Activated T-cell treated with anti-CD3 and anti-CD28 coated beads for 1 hour (primary cell): ENCODE results near the gene TEX51.

Experiments used
- DNase-seq: peaks from one replicate; pipeline ENCODE4 v3.0.0-alpha.2; 2020; ENCODE audit warnings: low read depth

TEX51 gene

DNA sequence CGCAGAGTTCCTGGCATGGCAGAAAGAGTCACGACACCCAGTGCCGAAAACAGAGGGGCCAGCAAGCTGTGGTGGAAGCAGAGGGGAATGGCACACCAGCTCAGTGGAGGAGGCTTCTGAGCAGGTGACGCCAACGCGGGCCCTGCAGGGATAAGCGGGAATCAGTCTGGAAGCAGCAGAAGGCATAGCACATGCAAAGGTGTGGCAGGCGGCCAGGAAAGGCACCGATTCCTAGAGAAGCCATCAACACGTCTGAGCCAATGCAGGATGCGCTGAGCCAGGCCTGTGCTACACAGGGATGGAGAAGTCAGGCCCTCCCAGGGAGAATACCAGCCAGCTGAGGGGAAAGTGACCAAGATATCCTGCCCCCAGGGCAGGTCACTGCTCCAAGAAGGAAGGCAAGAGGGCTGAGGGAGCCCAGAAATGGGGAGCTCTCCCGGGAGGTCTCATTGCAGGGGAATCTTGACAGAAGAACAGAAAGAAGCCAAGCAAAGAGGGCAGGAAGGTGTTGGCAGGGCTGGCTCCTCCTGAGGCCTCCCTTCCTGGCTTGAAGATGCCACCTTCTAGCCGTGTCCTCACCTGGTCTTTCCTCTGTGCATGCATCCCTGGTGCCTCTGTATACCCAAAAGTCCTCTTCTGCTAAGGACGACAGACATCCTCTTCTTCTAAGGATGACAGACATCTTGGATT lies 16.3 kb downstream of the TEX51 start:
- no peak for DNase-seq

DNA sequence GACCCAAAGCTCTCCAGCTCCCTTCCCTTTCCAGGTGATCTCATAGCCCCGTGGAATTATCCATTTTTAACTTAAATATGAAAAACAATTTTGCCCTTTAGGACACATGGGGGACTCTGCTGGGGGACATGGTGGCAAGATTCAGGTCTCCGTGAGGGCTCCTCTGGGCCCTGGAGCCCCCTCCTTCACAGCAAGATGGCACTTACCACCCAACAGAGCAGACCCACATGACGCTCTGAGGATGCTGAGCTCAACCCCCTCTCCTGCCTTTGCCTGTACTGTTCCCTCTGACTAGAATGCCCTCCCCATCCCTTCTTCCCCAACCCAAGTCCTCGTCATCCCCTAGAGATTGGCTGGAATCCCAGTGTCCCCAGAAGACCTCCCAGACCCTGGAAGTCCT lies 17.2 kb downstream of the TEX51 start:
- DNase-seq, result no peak

DNA sequence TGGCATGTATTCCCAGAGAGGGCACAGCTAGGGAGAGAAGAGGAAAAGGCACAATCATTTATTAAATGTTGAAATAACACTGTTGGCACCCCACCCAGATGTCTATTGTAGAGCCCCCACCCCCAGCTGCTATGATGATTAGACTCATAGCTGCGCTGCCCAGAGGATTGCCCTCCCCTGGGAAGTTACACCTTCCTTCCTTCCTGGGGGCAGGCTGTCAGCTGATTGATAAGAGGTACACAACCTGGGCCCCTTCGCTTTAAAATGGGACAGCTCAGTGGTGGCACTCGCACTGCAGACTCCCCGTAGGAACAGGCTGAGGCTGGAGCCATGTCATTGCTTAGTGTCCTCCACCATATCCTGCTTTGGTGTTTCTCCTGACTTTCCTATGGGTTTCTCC lies 18.1 kb downstream of the TEX51 start:
- DNase-seq, result no peak

DNA sequence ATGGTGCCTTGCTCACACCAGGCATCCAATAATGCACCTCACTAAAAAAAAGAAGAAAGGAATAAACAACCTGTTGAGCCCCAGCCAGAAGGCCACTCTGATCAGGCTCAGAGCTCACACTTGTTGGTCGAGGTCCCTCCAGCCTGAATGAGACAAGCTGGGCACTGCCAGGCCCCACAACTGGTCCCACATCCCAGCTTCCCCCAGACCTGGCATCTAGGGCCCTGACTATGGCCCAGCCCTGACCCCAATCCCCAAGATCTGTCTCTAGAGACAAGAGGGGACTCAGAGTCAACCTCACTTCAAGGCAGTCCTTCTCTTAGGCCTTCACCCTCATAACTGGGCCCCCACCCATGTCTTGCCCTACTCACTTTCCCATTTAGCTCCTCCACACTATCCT lies 22.4 kb downstream of the TEX51 start:
- no peak for DNase-seq

DNA sequence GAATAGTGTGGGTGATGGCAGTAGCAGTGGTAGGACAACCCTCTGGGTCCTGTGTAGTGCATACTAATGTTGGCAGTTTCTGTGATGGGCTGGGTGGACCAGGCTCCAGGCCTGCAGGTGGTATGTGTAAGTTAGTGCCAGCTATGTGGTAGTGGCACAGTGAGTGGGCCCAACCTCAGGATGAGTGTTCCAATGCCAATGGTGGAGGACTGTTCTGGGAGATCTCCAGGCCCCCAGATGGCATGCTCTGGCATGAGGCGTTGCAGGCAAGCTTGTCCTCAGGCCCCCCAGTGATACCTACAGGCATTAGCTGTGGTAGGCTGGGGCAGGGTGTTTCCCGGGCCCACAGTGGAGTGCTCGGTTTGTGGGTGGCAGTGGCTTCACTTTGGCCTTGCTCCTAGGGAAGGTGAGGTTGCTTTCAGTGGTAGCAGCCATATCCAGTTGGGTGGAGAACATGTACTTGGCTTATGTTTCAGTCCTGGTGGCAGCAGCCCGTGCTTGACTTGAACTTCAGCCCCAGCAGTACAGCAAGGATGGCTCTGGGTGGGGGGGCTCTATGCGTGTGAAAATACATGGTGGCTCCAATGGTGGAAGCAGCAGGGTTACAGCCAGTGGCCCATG lies 32.4 kb downstream of the TEX51 start:
- no peak for DNase-seq

DNA sequence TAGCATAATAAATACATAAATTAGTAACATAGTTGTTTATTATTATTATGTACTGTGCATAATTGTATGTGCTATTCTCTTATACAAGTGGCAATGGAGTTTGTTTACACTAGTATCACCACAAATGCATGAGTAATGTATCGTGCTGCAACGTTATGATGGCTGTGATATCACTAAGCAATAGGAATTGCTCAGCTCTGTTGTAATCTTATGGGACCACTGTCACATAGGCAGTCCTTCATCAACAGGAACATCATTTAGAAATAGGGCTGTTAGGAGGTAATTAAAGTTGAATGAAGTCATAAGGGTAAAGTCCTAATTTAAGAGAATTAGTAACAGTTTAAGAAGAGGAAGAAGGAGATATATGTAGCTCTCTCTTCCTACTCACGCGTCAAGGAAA lies 33.8 kb downstream of the TEX51 start:
- DNase-seq, result no peak

DNA sequence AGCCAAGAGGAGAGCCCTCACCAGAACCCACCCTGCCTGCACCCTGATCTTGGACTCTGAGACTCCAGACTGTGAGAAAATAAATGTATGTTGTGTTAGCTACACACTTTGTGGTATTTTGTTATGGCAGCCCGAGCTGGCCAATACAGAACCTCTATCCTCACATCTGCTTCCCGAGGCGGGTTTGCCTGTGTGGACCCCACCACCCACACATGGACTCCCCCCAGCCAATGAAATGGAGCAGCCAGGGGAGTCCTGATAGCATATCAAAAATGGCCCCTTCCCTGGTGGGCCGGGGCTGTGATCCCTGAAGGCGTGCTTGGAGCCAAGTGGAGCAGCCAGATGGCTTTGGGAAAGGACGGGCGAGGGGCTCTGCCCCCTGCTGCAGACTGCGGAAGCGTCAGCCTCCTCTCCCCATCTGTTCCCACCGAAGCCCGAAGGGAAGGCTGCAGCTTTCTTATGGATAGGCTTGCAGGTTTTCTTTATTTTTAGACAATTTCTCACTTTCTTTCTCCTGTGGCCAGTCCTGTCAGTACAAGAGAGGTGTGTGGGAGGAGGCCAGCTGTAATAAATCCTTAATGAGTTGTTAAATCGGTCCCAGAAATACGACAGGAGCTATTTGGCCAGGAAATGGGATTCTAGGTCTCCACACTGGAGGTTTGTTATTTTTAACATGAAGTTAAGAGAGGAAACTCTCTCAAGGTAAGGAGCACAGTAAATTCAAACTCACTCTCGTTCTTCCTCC lies 34.4 kb downstream of the TEX51 start:
- DNase-seq, result no peak

DNA sequence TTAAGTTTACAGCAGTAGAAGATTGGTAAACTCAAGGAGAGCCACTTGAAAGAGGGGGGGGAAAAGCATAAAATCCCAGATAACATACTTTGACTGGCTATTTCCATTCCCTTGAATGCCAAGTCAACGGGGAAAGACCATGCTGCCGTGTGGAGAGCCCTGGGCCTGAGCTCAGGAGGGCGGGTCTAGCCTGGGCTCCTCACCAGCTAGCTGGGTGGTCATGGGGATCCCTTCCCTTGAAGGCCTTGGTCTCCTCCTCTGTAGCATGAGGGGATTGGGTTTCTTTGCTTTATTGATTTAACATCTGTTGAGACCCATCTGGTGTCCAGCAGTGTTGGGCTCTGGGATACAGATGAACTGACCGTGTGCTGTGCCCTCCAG lies 35.0 kb downstream of the TEX51 start:
- no peak for DNase-seq

DNA sequence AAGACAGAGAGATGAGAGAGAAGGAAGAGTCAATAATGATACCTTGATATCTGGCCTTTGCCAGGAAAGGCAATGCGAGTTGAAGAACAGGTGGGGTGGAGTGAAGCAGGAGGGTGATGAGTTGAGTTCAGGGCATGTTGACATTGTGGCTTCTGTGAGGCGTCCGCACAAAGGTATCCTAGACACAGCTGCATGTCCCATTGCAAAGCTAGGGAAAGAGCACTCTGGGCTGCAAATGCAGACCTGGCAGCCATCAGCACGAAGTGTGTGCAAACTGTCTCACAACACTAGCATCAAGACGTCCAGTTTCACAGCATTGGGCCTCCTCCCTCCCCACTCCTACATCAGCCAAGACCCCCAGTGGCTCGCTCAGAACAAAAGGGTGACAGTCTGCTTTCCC lies 36.1 kb downstream of the TEX51 start:
- DNase-seq, result no peak

DNA sequence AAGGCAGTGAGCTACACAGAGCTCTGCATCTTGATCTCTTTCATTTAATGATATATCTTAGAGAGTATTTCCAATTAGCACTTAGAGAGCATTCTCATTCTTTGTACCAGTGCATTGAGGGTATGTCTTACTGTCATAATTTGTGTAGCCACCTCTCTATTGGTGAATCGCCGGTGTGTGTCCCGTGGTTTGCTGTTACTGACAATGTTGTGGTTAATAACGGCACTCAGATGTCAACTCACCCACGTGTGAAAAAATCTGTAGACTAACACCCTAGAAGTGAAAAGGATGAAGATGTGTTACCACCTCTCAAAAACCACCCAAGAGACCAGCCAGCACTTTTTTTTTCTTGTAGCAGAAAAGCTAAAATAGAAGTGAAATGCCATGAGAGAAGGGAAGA lies 37.1 kb downstream of the TEX51 start:
- DNase-seq, result no peak

DNA sequence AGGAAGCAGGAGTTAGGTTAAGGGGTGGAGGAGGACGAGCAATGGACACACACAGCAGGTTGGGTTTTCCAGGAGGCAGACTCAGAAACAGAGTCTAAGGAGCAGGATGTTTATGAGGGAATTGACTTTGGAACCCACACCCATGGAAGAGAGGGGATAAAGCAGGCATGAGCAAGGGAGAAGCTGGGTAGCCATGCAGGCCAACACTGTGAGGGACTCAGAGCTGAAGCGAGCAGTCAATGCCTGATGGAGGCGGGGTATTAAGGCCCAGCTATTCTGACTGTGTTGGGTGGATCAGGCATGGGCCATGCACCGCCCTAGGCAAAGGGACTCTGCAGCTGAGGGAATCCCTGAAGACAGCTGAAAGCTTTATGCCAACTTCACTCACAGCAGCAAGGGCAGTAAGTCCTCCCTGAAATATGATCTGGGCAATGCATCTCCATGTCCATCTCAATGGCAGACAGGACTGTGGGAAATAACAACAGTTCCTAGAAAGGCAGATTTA lies 37.6 kb downstream of the TEX51 start:
- DNase-seq, result no peak

DNA sequence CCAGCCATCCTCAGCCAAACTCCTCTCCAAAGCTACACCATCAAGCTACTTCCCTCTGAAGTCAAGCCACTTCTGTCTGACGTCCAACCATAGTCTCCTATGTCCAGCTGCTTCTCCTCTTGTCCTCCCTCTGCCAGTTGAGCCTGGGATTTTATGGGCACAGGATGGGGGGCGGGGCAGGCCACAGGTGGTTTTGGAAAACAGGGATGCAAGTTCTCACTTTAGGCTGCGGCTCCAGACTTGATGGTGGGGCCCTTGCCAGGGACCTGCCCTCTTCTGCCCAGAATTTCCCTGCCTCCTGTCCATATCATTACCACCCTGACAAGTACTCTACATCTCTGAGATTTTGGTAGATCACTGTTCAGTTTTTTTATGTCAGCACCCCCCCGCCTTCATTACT lies 41.6 kb downstream of the TEX51 start:
- no peak for DNase-seq

DNA sequence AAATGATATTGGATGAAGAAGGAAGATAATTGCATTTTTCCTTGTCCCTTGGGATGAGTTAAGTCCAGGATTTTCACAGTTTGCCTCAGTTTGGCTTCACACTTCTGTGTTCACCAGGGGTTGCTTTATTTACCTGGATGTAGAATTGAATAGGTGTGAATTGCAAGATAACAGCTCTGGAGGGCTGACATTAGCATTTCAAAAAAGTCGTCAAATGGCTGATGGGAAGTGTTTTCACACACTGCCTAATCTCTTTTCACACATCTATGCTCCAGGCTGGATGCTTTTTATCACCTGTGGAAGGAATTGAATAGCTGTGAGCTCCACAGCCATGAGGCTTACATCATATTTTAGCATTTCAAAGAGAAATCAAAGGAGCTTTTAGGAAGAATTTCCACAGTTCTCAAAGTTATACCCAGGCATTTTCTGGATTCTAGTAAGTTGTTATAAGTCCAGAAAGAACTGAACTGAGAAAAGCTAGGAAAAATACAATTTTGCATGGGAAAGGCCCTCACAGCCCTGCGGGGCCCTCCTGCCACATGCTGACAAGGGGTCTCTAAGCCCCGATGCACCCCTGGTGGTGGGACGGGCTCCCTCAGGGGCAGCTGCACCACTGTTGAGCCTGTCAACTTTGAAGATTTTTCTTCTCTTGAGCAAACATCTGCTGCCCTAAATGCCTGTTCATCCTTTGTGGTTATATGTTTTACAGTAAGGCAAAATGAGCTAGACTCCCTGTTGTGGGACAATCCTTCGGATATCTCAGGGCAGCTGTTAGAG lies 43.9 kb downstream of the TEX51 start:
- no peak for DNase-seq

DNA sequence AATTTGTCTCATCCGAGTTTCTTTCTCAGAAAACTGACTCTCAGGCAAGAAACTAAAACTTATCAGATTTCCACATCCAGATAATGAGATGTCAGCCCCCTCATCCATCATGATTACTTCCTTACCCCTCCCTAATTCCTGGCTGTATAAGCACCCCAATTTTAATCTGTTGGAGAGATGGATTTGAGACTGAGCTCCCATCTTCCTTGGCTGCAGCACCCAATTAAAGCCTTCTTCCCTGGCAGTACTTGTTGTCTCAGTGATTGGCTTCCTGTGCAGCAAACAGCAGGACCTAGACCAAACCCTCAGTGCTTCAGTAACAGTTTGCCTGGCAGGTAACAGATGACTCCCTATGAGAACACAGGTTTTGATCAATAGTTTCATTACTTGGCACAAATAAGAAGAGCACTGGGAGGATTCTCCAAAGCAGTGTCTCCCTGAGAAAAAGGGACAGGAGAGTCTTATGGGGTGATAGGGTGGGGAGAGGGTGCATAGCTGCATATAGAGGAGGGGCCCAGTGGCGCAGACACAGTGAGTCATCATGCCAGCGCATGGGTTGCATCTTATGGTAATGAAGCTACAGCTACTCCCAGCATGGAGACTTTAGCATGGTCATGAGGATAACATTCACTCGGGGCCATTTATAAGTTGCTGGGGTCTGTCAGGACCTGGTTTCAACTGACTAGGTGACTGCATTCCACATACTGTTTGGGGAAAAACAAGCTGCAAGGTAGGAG lies 45.1 kb downstream of the TEX51 start:
- DNase-seq, result no peak

DNA sequence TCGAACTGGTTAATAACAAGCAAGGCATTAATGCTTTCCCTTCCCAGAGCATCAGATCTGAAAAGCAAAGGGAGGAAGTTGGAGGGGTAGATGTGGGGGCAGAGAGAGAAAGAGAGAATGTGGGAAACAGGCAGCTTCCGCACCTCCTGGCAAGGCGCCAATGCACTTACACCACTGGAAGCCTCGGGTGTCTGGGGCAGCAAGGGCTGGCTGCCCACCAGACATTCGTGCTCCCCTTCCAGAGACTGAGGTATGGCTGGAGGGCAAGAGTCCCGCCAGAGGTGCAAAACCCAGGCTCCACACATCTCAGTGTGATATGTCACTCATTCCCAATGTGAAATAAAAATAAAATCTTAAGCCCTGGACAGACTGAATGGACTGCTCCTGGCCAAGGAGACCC lies 46.4 kb downstream of the TEX51 start:
- DNase-seq, result no peak

DNA sequence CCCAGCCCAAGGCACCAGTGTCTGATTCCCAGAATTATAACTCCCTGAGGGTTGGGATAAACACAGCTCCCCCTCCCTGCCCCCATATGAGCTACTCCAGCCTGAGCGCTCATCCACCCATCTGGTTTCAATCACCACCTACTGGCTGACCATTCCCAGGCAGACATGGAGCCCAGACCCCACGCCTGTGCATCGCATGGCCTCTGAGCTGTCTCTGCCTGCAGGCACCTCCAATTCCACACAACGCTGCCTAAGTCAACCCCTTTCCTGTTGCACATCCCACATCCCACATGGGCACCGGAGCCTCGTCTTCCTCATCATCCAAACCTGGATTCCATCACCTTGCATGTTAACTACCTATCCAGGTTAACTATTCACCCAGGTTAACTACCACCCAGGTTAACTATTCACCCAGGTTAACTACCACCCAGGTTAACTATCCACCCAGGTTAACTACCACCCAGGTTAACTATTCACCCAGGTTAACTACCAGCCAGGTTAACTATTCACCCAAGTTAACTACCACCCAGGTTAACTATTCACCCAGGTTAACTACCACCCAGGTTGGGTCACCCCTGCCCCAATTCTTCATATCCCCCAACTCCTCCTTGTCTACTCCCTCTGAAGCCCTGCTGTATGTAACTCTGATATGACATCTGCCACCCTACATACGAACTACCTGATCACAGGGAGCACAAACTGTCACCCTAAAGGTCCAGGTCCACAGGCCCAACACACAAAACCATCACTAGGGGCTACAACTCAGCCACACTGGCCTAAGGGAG lies 47.8 kb downstream of the TEX51 start:
- no peak for DNase-seq

DNA sequence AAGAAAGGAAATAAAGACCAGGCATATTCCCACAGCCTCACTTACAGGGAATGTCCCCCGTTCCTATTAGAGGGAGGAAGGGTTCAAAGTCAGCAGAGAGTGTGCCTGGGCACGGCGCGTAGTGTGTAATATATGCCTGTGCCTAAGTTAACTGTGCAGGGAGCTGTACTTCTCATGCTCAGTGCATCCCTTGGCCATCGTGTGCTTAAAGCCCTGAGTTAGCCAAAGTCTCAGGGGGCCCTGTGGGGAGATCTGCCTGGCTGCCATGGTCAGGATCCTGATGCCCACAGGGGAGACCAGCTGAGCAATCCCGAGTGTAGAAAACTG lies 48.4 kb downstream of the TEX51 start:
- DNase-seq, result no peak

DNA sequence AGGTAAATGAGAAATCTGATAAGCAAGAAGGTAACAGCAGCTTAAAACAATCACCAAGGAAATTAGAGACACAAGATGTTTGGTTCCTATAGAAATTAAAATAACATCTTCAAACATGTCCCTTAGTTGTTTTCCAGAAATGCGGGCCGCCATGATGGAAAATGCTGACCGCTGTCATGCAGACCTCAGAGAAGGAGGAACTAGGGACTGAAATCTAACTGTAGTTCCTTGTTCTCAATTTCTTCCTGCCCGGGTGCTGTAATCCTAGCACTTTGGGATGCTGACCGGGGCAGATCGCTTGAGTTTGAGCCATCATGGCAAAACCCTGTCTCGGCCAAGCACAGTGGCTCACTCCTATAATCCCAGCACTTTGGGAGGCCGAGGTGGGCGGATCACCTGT lies 51.1 kb downstream of the TEX51 start:
- DNase-seq, result no peak

DNA sequence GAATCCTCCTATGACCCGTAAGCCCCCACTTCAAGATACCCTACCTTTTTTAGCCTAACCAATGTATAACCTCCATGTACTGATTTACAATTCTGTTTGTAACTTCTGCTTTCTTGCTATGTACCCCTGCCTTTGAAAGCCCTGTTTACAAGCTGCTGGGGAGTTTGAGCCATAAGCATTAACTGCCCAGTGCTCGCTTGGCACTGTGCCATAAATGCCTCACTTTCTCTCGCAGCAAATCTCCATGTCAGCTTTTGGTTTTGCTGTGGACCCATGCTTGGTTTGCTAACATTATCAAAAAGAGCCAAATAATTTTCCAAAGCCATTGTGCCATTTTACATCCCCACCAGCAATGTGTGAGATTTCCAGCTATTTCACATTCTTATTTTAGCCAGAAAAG lies 51.8 kb downstream of the TEX51 start:
- no peak for DNase-seq
